Measurements from ENCODE around the gene MYO6. TPM values are rescaled to one million over a fixed set of nuclear protein-coding genes. Genes with fewer than 3 reads are reported as not detected.

The MYO6 gene
- total and polyA plus RNA-seq, 2 of the 8 experiments (the other 6 are each of a cell fraction or from before 2014, with no cell fraction given) = 8.3 to 21.9 TPM

GRCh38 chr6:75748743-75749538 is at the start of gene MYO6 (continued):
- TF ChIP-seq USF2 (IDR thresholded peaks at IDR 0.05; ENCODE audit: low read length) = no peak
- TF ChIP-seq SUZ12 (IDR thresholded peaks at IDR 0.05; ENCODE audit: low read length) = no peak
- TF ChIP-seq E2F6 (IDR thresholded peaks at IDR 0.05) = peak; percentile 9; the same call in 1 of the 2 replicates
- no peak for TF ChIP-seq YY1 (IDR thresholded peaks at IDR 0.05; ENCODE audit: low read depth, low read length)
- TF ChIP-seq CHD2 (IDR thresholded peaks at IDR 0.05; ENCODE audit: low read length) = no peak
- TF ChIP-seq GTF2F1 (IDR thresholded peaks at IDR 0.05; ENCODE audit: borderline replicate concordance, low read depth, low read length) = no peak
- TF ChIP-seq CEBPB (IDR thresholded peaks at IDR 0.05; ENCODE audit: low read depth, low read length) = no peak
- TF ChIP-seq BACH1 (IDR thresholded peaks at IDR 0.05; ENCODE audit: low read length) = no peak
- no peak for TF ChIP-seq CTCF (IDR thresholded peaks at IDR 0.05; ENCODE audit: control extremely low read depth in 1 of 3, insufficient read depth in 1 of 3, low read depth in 1 of 3, low read length in 3 of 3)
- no peak for TF ChIP-seq MAFK (IDR thresholded peaks at IDR 0.05; ENCODE audit: low read depth, low read length)
- TF ChIP-seq EGR1 (IDR thresholded peaks at IDR 0.05; ENCODE audit: borderline replicate concordance, low read depth, low read length) = no peak
- TF ChIP-seq TEAD4 (IDR thresholded peaks at IDR 0.05; ENCODE audit: low read depth, low read length) = no peak; the same call in 1 of the 2 replicates
- no peak for TF ChIP-seq SIX5 (IDR thresholded peaks at IDR 0.05; ENCODE audit: low read depth, low read length)
- TF ChIP-seq CHD1 (IDR thresholded peaks at IDR 0.05; ENCODE audit: low read depth, low read length) = no peak
- TF ChIP-seq SP1 (IDR thresholded peaks at IDR 0.05; ENCODE audit: low read depth, low read length) = no peak
- TF ChIP-seq SAP30 (IDR thresholded peaks at IDR 0.05; ENCODE audit: insufficient read depth, insufficient replicate concordance, low read length) = no peak
- TF ChIP-seq GABPA (IDR thresholded peaks at IDR 0.05; ENCODE audit: borderline replicate concordance, insufficient read depth, low read length) = no peak
- TF ChIP-seq EP300 (IDR thresholded peaks at IDR 0.05; ENCODE audit: borderline replicate concordance in 1 of 2, low read depth in 2 of 2, low read length in 2 of 2) = no peak

All from H1 (cell line).